GM12892 (cell line): ENCODE data around the gene TUBB1.

ENCODE experiments used
- POLR2A ChIP-seq: IDR thresholded peaks from 2 replicates; pipeline ENCODE4 v1.6.1; 2011; ENCODE audit warnings: low read depth, low read length, control low read depth
- POLR2AphosphoS5 ChIP-seq: IDR thresholded peaks from 2 replicates; pipeline ENCODE4 v1.6.1; 2011; ENCODE audit warnings: low read depth, low read length, control low read depth
- TAF1 ChIP-seq: IDR thresholded peaks from 2 replicates; pipeline ENCODE4 v1.6.1; 2011; ENCODE audit warnings: low read depth, mild to moderate bottlenecking, control low read depth, low read length, borderline replicate concordance

GRCh38 chr20:58973179-58973578, 46.0 kb upstream of the TUBB1 start:
- TF ChIP-seq POLR2A (no peak), POLR2AphosphoS5 (no peak), TAF1 (no peak)
